IMR-90 (cell line): ENCODE results near the gene IGFBP5. TPM values are rescaled to one million over a fixed set of nuclear protein-coding genes. Genes with fewer than 3 reads are reported as not detected.
A peak's percentile ranks its signal among the peaks of the same experiment; 100 is the strongest.

ENCODE experiments used
- ATAC-seq: fragments of 200-7000 bp; cut with Tn5 transposase; 2 replicates; pipeline ENCODE4 v1.9.1; 2020; ENCODE audit warnings: low read depth, mild to moderate bottlenecking, moderate library complexity
- BruUV-seq: library from RNA; stranded (reverse); fragments of 400-500 nt; replicated peaks from 2 replicates; lab custom pipeline; 2021; lab: Mats Ljungman, UMichigan
- CTCF ChIA-PET: fragments of 300-600 bp; formaldehyde crosslinking; extraction: SDS; loops from one replicate; lab custom pipeline; 2021; ENCODE audit warnings: antibody characterized with exemption; lab: Yijun Ruan, JAX
- POLR2A ChIA-PET: fragments of 300-600 bp; sonication (Branson Sonifier 250); formaldehyde crosslinking; loops from one replicate; lab custom pipeline; 2022; ENCODE audit warnings: antibody characterized with exemption; ENCODE audit not compliant: unreplicated experiment; lab: Charles Lee
- DNase-seq: peaks from one replicate; pipeline ENCODE4 v3.0.0; 2013
- H2AFZ ChIP-seq: replicated peaks from 2 replicates; pipeline ENCODE3; 2013; ENCODE audit warnings: low read length, mild to moderate bottlenecking; ENCODE audit not compliant: poor library complexity
- H2AK5ac ChIP-seq: 2 replicates; pipeline ENCODE4 v1.6.1; 2013; ENCODE audit warnings: low read depth, low read length, inconsistent platforms
- H2AK9ac ChIP-seq: replicated peaks from 2 replicates; pipeline ENCODE3; 2013; ENCODE audit warnings: mild to moderate bottlenecking, low read depth, low read length, moderate library complexity; ENCODE audit not compliant: poor library complexity
- H2BK120ac ChIP-seq: 2 replicates; pipeline ENCODE4 v1.6.1; 2013; ENCODE audit warnings: low read depth, low read length, inconsistent platforms
- H2BK15ac ChIP-seq: 3 replicates; pipeline ENCODE4 v1.6.1; 2013; ENCODE audit warnings: low read depth, low read length, inconsistent platforms
- H2BK20ac ChIP-seq: 2 replicates; pipeline ENCODE4 v1.6.1; 2013; ENCODE audit warnings: low read depth, mild to moderate bottlenecking, inconsistent platforms, low read length, moderate library complexity
- H2BK5ac ChIP-seq: 2 replicates; pipeline ENCODE4 v1.6.1; 2013; ENCODE audit warnings: mild to moderate bottlenecking, low read depth, low read length, inconsistent platforms; ENCODE audit not compliant: poor library complexity, severe bottlenecking
- H3K14ac ChIP-seq: replicated peaks from 2 replicates; pipeline ENCODE4 v1.6.1; 2013; ENCODE audit warnings: low read depth, low read length, inconsistent platforms
- H3K18ac ChIP-seq: 2 replicates; pipeline ENCODE4 v1.6.1; 2013; ENCODE audit warnings: low read depth, low read length, control low read depth
- H3K23ac ChIP-seq: 2 replicates; pipeline ENCODE4 v1.6.1; 2013; ENCODE audit warnings: low read depth, low read length, inconsistent platforms
- H3K27ac ChIP-seq: 2 replicates; pipeline ENCODE4 v1.5.1; 2013; ENCODE audit warnings: mild to moderate bottlenecking, control low read depth, low read length; ENCODE audit not compliant: insufficient read depth
- H3K27me3 ChIP-seq: 2 replicates; pipeline ENCODE4 v1.6.1; 2013; ENCODE audit warnings: low read length; ENCODE audit not compliant: control insufficient read depth, insufficient read depth
- H3K36me3 ChIP-seq: 2 replicates; pipeline ENCODE4 v1.6.1; 2013; ENCODE audit warnings: low read length, mixed read lengths; ENCODE audit not compliant: control insufficient read depth, insufficient read depth
- H3K4ac ChIP-seq: 2 replicates; pipeline ENCODE4 v1.6.1; 2013; ENCODE audit warnings: low read depth, low read length, inconsistent platforms
- H3K4me1 ChIP-seq: 2 replicates; pipeline ENCODE4 v1.6.1; 2013; ENCODE audit warnings: low read length, mixed read lengths; ENCODE audit not compliant: control insufficient read depth, insufficient read depth
- H3K4me2 ChIP-seq: 2 replicates; pipeline ENCODE4 v1.6.1; 2013; ENCODE audit warnings: low read depth, mild to moderate bottlenecking, control low read depth, low read length, moderate library complexity
- H3K4me3 ChIP-seq: 2 replicates; pipeline ENCODE4 v1.5.1; 2013; ENCODE audit warnings: low read depth, mild to moderate bottlenecking, control low read depth, low read length, moderate library complexity; ENCODE audit not compliant: insufficient read depth
- H3K56ac ChIP-seq: 2 replicates; pipeline ENCODE4 v1.6.1; 2013; ENCODE audit warnings: low read length, inconsistent platforms; ENCODE audit not compliant: insufficient read depth; ENCODE audit errors: extremely low read depth
- H3K79me1 ChIP-seq, 2 experiments: 2 replicates each; pipeline ENCODE4 v1.6.1; 2013; ENCODE audit warnings: low read length in 2 of 2, inconsistent platforms in 1 of 2, low read depth in 1 of 2
- H3K9ac ChIP-seq: 2 replicates; pipeline ENCODE4 v1.6.1; 2013; ENCODE audit warnings: low read depth, low read length, control low read depth
- H3K9me1 ChIP-seq: 2 replicates; pipeline ENCODE4 v1.6.1; 2013; ENCODE audit warnings: low read length, inconsistent platforms; ENCODE audit not compliant: insufficient read depth
- H3K9me3 ChIP-seq: 2 replicates; pipeline ENCODE4 v1.6.1; 2013; ENCODE audit warnings: low read length; ENCODE audit not compliant: control insufficient read depth, insufficient read depth
- H4K20me1 ChIP-seq: 2 replicates; pipeline ENCODE4 v1.6.1; 2013; ENCODE audit warnings: low read length, inconsistent platforms; ENCODE audit not compliant: insufficient read depth
- H4K5ac ChIP-seq: 2 replicates; pipeline ENCODE4 v1.6.1; 2013; ENCODE audit warnings: mild to moderate bottlenecking, low read depth, low read length, control low read depth
- H4K8ac ChIP-seq, 2 experiments: 2 replicates each; pipeline ENCODE4 v1.6.1; 2013; ENCODE audit warnings: low read depth in 2 of 2, low read length in 2 of 2, control low read depth in 1 of 2, inconsistent platforms in 1 of 2
- H4K91ac ChIP-seq: 2 replicates; pipeline ENCODE4 v1.6.1; 2013; ENCODE audit warnings: low read depth, low read length, inconsistent platforms; ENCODE audit not compliant: insufficient read depth
- CHD1 ChIP-seq: IDR thresholded peaks from 2 replicates; pipeline ENCODE4 v1.6.1; 2012; ENCODE audit warnings: low read depth, low read length, improper control_type of control experiment
- FOS ChIP-seq: fragments of 150-350 bp; IDR thresholded peaks from 2 replicates; pipeline ENCODE4 v1.6.1; 2016; ENCODE audit warnings: low read depth, low read length
- MAZ ChIP-seq: IDR thresholded peaks from 2 replicates; pipeline ENCODE4 v1.6.1; 2012; ENCODE audit warnings: low read depth, mild to moderate bottlenecking, low read length, improper control_type of control experiment, moderate library complexity, borderline replicate concordance
- POLR2A ChIP-seq: IDR thresholded peaks from 2 replicates; pipeline ENCODE4 v1.6.1; 2012; ENCODE audit warnings: mild to moderate bottlenecking, low read depth, low read length
- RAD21 ChIP-seq: IDR thresholded peaks from 2 replicates; pipeline ENCODE4 v1.6.1; 2012; ENCODE audit warnings: low read length, improper control_type of control experiment
- RFX5 ChIP-seq: IDR thresholded peaks from 2 replicates; pipeline ENCODE4 v1.8.0; 2012; ENCODE audit warnings: low read depth, mild to moderate bottlenecking, low read length, moderate library complexity
- SMC3 ChIP-seq: fragments of 150-350 bp; IDR thresholded peaks from 2 replicates; pipeline ENCODE4 v1.6.1; 2016; ENCODE audit warnings: low read depth, mild to moderate bottlenecking, antibody characterized with exemption, low read length, moderate library complexity
- WGBS, 2 experiments: methylation state at CpG; one replicate each; pipeline versions ENCODE4 v1.1.5 to v1.1.7; 2013; ENCODE audit warnings: missing lambda C conversion rate in 2 of 2; ENCODE audit not compliant: insufficient read length in 1 of 2; ENCODE audit errors: extremely low coverage in 2 of 2; 5-methylcytosine and 5-hydroxymethylcytosine counted together
- dilution Hi-C: fragments of 300-500 bp; cut with HindIII; formaldehyde crosslinking; loops from one replicate; pipeline ENCODE4 v1.14.3; 2018; ENCODE audit warnings: low sequenced_read_pairs; ENCODE audit not compliant: unreplicated experiment
- in situ Hi-C: fragments of 300-500 bp; cut with MboI; formaldehyde crosslinking; loops from 3 replicates; pipeline ENCODE4 v1.14.3; 2019; ENCODE audit warnings: low sequenced_read_pairs, inconsistent platforms, mixed read lengths
- intact Hi-C: fragments of 100-400 bp; cut with micrococcal nuclease; formaldehyde crosslinking; loops from 2 replicates; pipeline ENCODE4 v1.10.0; 2022
- polyA plus RNA-seq, 3 experiments: library from polyadenylated mRNA; depleted of rRNA; stranded (reverse); fragments of >200 nt; gene quantifications; 2 replicates each; pipeline ENCODE4 v1.2.3, GENCODE V29; 2012; ENCODE audit warnings: low replicate concordance in 1 of 3
- total RNA-seq: library from RNA; depleted of rRNA; stranded (reverse); fragments of >200 nt; gene quantifications from 2 replicates; pipeline ENCODE4 v1.2.3, GENCODE V29; 2012
- TF ChIP-seq, protein P1 (sequence below): fragments of 150-350 bp; IDR thresholded peaks from 2 replicates; pipeline ENCODE4 v1.6.1; 2017; ENCODE audit warnings: mild to moderate bottlenecking, antibody characterized with exemption, low read length, low read depth

IGFBP5 gene
- total and polyA plus RNA-seq, 2 of the 4 experiments (the other 2 are of a cell fraction): 392 to 1,339 TPM

DNA sequence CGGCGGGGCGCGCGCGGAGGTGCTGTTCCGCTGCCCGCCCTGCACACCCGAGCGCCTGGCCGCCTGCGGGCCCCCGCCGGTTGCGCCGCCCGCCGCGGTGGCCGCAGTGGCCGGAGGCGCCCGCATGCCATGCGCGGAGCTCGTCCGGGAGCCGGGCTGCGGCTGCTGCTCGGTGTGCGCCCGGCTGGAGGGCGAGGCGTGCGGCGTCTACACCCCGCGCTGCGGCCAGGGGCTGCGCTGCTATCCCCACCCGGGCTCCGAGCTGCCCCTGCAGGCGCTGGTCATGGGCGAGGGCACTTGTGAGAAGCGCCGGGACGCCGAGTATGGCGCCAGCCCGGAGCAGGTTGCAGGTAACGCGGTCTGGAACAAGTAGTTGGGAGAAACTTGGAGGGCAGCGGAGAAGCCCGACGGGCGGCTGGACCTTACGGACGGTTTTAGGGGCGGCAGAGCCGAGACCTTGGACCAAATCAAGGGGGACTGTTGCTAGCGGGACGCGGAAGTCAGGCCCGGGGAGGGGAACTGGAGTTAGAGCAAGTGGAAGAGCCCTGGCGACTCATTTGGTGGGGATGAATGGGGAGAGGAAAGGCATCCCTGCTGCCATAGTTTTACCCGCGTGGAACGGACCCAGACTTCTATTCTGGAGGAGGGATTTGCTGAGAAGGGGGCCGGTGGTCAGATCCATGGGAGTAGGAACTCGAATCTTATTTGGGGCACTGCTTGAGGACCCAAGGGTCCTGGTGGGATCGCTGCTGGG is 61.6 kb downstream of the IGFBP5 start:
- in situ Hi-C loops (no loop called here), dilution Hi-C loops (no loop called here), intact Hi-C loops (loop anchor here (1.0 kb wide), 1 partner anchor 114 kb away; no protein-coding TSS in a partner anchor)
- H2AK9ac ChIP-seq: no peak overlapping the region
- peak overlapping the region; percentile 88 for H2AFZ ChIP-seq
- no peak overlapping the region for H2AK5ac ChIP-seq
- H4K8ac ChIP-seq: no peak overlapping the region
- no peak for TF ChIP-seq CHD1
- no peak for TF ChIP-seq RAD21
- TF ChIP-seq POLR2A: no peak
- no peak for TF ChIP-seq FOS
- TF ChIP-seq RFX5: no peak
- no peak for TF ChIP-seq SMC3
- no peak for TF ChIP-seq MAZ
- TF ChIP-seq, protein P1, sequence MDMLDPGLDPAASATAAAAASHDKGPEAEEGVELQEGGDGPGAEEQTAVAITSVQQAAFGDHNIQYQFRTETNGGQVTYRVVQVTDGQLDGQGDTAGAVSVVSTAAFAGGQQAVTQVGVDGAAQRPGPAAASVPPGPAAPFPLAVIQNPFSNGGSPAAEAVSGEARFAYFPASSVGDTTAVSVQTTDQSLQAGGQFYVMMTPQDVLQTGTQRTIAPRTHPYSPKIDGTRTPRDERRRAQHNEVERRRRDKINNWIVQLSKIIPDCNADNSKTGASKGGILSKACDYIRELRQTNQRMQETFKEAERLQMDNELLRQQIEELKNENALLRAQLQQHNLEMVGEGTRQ: no peak
- H3K36me3 ChIP-seq: no peaks in the 10 kb centered on the region
- no peaks in the 10 kb centered on the region for H3K79me1 ChIP-seq
- no peak overlapping the region for H2BK15ac ChIP-seq
- ChIA-PET CTCF (no interaction called here), POLR2A (no interaction called here)
- H3K14ac ChIP-seq: no peak overlapping the region
- peaks cover 4% of the 10 kb centered on the region; the same call in 1 of the 2 replicates for H3K4me1 ChIP-seq
- H3K4me2 ChIP-seq: peak overlapping the region; percentile 49
- H3K23ac ChIP-seq: peak overlapping the region; percentile 38; the same call in 1 of the 2 replicates
- H3K56ac ChIP-seq: no peak overlapping the region
- no peak overlapping the region for H2BK20ac ChIP-seq
- BruUV-seq: no TSS peak
- H2BK120ac ChIP-seq: no peak overlapping the region
- H4K20me1 ChIP-seq: no peaks in the 10 kb centered on the region
- no peak overlapping the region for H3K27ac ChIP-seq
- H3K4ac ChIP-seq: no peak overlapping the region
- WGBS, 2 experiments: 2% methylated on average over 54 of the region's 71 CpGs; no CpG with 5 or more reads in 1 of the 2 experiments
- H2BK5ac ChIP-seq: no peak overlapping the region
- H3K4me3 ChIP-seq: peak overlapping the region; percentile 48
- no peak overlapping the region for H4K91ac ChIP-seq
- H3K9me3 ChIP-seq: no peaks in the 10 kb centered on the region
- H3K18ac ChIP-seq: no peak overlapping the region
- H4K5ac ChIP-seq: no peak overlapping the region
- peaks cover 35% of the 10 kb centered on the region for H3K27me3 ChIP-seq
- DNase-seq (no peak), ATAC-seq (peak; percentile 50)
- H3K9ac ChIP-seq: no peak overlapping the region
- H3K9me1 ChIP-seq: no peaks in the 10 kb centered on the region
